DMS114 treated with DMSO at 0.1 percent for 48 hours (cell line): ENCODE measurements around the gene ROR1.

Experiments used
- DNase-seq: peaks from one replicate; lab custom pipeline; 2025; ENCODE audit not compliant: unreplicated experiment; lab: John Stamatoyannopoulos, UW

The ROR1 gene

DNA sequence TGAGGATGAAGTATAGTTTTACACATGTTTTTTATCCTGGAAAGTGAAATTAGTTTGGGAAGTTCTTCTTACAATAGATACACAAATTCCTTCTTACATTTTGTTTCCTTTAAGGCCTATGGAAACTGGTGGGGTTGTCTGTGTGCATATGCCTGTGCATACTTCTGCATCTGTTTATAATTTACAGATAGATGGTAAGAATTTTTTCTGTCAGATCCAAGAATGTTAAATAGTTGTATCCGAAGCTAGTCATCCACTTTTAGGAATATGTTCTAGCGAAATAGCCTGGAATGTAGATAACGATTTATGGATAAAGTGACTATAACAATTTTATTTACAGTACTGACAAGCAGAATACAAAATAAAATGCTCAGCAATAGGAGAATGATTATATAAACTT, 194.1 kb downstream of the ROR1 start:
- no peak for DNase-seq

DNA sequence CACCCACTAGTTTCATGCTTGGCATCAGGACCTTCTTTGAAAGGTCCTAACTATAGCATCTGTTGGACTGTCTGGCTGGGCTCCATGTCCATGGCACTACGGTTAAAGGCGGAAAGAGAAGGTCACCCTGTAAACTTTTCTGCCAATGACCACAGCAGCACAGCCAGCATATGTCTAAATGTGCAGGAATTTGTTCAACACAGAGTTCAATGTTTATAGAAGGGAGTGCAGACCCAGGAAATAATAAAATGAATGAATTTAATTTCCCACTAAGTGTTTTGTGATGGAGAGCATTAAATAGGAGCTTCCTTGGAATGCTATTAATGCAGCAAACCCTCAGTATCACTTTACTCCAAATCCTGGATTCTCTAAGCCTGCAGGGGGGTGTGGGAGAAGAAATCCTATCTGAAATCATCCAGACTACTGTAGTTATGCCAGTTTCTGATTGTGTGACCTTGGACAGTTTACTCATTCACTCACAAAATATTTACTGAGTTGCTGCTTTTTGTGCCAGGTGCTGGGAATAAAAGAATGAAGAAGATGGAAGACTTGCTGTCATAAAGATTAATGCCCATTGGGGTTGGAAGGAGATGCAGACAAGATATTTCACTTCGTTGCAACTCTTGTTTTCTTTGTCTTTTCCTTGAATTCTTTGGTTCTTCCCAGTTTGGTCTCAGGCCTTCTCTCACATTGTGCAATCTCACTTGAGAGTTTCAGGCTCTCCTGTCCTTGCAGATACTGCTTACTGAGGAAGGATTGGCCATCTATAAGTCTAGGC, 195.0 kb downstream of the ROR1 start:
- DNase-seq: no peak

DNA sequence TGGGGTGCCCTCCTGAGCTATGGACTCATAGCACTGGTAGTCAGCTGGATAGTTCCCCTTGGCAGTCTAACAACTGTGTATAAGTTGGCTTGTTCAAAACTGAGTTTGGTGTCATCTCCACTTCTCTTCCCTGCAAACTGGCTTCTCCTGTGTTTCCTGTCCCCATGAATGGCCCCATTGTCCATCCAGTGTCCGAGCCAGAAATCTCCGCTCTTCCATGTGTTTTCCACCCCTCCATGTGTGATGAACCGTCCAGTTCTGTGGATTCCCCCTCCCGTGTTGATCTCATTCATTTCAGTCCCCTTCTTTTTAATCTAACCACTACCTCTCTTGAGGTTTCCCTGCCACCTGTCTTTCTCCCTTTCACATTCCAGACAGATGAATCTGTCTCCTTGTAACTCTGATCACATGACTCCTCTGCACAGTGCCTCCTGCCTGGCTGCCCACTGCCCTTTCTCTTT, 195.7 kb downstream of the ROR1 start:
- no peak for DNase-seq

DNA sequence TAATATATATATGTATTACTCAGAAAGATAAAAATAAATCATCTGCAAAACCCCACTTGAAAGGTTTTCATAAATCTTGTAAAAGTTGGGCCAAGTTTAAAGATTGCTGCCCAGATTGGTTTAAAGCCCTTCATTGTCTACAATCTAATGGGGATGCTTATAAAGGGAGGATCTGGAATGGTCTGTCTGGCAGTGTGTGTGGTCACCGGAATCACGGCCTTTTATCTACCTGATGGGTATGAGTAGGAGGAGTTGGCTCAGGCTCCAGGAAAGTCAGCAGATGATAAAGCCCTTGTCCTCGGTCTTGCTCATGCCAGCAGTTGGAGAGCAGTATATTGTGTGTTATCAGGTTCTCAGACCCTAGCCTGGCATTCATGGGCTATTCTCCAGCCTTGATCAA, 197.7 kb downstream of the ROR1 start:
- DNase-seq: no peak

- no peak for DNase-seq
These were observed 199.2 kb downstream of the ROR1 start for GRCh38 chr1:63973005-63973419.

- no peak for DNase-seq
These were observed 201.1 kb downstream of the ROR1 start for GRCh38 chr1:63974966-63975365.

- DNase-seq: no peak
These were observed 201.7 kb downstream of the ROR1 start for GRCh38 chr1:63975481-63975880.

DNA sequence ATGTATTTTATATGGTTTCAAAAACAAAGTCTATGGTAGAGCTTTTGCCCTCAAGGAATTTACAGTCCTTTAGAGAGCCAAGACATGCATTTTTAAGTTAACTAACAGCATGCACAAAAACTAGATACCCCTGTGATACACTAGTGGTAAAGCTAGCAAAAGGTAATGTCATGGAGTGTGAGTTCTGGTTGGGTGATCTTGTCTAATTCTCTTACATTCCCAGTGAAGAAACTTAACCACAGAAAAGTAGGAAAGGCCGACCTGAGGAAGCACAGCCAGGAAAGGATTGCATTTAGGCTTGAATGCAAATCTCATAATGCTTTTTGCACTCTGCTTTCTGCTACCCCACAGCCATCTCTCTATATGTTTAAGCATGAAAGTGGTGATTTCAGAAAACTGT, 202.2 kb downstream of the ROR1 start:
- no peak for DNase-seq

- no peak for DNase-seq
These were observed 203.6 kb downstream of the ROR1 start for GRCh38 chr1:63977466-63977865.

- DNase-seq: no peak
These were observed 207.1 kb downstream of the ROR1 start for GRCh38 chr1:63980740-63981407.

- no peak for DNase-seq
These were observed 207.6 kb downstream of the ROR1 start for GRCh38 chr1:63981408-63981773.

GRCh38 chr1:63982201-63982600, 208.4 kb downstream of the ROR1 start:
- DNase-seq: no peak

DNA sequence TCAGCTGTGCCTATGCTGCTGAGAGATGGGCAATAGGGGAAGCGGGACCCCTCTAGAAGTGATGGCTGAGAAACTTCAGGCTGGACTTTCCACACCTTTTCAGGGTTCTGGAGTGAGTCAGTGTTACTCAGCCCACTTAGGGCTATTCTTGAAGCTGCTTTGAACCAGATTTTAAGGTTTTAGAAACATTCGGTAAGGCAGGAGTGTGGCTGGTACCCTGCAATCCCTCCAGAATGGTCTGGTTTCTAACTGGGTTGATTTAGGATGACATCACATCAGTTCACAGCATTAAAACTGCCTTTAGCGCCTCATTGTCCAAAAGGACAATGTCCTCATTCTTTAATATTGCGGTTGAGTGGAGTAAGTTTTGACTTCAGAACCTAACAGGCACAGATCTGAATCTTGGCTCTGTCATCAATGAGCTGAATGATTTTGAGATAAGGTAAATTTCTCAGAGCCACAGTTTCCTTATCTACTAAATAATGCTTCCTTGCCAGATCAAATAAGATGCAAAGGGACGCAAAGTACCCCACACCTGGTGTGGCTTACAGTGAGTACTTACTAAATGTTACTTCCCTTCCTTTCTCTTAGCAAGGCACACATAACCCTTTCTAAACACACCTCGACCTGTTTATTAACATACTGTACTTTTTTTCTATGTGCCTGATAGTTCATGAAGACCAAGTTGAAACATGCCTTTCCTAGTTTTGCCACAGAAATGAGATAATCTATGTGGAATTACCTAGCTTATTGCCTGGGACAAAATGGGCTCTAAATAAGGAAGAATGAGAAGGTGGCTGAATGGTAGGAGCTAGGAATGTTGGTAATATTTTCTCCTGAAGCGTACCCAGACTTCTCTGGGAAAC, 209.8 kb downstream of the ROR1 start:
- DNase-seq: no peak

- DNase-seq: no peak
These were observed 210.6 kb downstream of the ROR1 start for GRCh38 chr1:63984257-63984929.

- DNase-seq: no peak
These were observed 211.1 kb downstream of the ROR1 start for GRCh38 chr1:63984930-63985290.

- no peak for DNase-seq
These were observed 213.3 kb downstream of the ROR1 start for GRCh38 chr1:63987014-63987627.

- DNase-seq: no peak
These were observed 213.8 kb downstream of the ROR1 start for GRCh38 chr1:63987628-63988024.

DNA sequence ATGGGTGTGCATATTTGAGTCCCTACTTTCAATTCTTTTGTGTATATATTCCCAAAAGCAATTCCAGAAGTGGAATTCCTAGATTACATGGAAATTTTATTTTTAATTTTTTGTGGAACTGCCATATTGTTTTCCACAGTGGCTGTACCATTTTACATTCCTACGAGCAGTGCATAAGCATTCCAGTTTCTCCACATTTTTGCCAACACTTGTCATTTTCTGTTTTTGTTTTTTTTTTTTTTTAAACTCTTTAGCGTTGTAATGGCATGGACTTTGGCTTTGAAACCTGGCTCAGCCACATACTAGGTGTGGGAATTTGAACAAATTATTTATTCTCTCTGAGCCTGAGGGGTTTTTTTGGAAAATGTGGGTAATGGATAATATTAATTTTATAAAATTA, 215.1 kb downstream of the ROR1 start:
- DNase-seq: no peak

GRCh38 chr1:63991685-63992084, 217.9 kb downstream of the ROR1 start:
- no peak for DNase-seq

GRCh38 chr1:64000021-64000420, 226.2 kb downstream of the ROR1 start:
- no peak for DNase-seq

DNA sequence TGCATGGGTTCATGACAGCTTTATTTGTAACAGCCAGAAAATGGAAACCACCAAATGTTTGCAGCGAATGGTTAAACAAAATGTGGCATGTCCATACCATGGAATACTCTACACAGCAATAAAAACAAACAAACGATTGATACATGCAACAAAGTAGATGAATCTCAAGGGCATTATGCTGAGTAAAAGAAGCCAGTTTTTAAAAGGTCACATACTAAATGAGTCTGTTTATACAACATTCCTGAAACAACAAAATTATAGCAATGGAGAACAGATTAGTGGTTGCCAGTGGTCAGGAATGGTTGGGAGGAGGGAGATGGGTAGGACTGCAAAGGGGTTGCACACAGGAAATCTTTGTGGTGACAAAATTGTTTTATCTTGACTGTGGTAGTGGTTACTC, 227.2 kb downstream of the ROR1 start:
- no peak for DNase-seq
